ENCODE measurements around the gene FRMD8. TPM values are rescaled to one million over a fixed set of nuclear protein-coding genes. Genes with fewer than 3 reads are reported as not detected.

The FRMD8 gene
- total RNA-seq, 1 donor from 2014 or later = 22.6 TPM

DNA sequence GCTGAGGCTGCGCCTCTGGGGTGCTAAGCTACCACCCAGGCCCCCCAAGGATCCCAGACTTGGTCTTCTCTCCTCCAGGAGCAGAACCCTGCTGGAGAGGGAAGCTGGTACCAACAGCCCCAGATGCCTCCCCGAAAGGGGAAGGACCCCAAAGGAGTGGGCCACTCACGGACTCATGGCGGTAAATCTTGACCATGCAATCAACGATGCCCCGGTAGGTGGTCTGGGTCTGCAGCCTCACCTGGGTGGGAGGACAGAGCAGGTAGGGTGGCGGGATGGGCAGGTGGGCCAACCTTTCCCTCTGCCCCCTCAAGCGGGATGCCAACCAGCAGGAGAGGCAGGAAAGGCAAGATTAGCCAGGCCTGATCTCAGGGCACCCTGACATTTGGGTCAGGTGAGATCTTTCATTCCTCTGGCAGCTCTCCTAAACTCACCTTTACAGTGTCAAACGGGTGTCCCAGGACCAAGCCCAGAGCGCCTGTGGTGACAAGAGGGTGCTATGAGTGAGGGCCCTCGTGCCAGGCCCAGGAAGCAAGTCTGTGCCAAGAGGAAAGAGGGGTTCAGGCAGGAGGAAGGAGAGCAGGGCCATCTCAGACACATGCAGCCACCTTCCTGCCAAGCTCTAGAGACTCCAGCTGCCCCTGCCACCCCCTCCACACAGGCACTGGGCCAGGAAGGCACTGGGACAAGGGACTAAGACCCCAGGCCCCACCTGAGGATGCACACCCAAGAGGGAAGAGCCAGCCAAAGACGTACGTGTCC is 6.6 kb upstream of the FRMD8 start:
- H3K27ac ChIP-seq = peak overlapping the region; percentile 98
- intact Hi-C loops (cut with DNase I) = no loop called here

DNA sequence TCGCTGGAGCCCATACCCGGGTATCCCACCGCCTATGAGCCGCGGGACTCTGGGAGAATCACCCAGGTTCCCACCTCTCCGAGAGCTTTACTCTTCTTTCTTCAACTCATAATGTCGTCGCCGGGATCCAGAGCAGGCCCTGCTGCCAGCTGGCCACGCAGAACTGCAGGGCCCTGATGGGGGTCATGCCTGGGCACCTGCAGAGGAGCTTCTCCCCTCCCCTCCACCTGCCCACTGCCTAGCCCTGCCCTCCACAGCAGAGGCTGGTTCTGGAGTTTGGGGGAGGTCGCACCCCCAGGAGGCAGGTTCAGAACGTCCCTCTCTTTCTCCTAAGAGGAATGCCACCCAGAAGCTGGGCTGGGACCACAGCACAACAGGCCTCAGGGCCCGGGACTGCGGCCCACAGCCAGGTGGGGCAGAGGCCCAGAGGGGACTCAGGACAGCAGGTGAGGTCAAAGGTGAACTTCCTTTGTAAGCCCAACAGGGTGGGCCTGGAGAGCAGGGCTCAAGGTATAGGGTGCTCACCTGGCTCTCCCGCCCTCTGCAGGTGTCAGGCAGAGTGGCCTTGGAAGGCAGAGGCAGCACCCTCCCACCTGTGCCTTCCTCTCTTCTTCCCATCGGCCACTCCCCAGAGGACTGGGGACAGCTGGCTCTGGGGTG is 5.8 kb upstream of the FRMD8 start:
- ATAC-seq (no peak), DNase-seq (no peak)
- Histone ChIP-seq H3K9me3 (no peaks in the 10 kb centered on the region), H3K27ac (peak overlapping the region; percentile 98), H3K27me3 (ENCODE audit: low read depth) (no peaks in the 10 kb centered on the region), H3K4me1 (peaks cover 54% of the 10 kb centered on the region), H3K4me3 (no peak overlapping the region), H3K36me3 (no peaks in the 10 kb centered on the region)
- TF ChIP-seq, protein P1, sequence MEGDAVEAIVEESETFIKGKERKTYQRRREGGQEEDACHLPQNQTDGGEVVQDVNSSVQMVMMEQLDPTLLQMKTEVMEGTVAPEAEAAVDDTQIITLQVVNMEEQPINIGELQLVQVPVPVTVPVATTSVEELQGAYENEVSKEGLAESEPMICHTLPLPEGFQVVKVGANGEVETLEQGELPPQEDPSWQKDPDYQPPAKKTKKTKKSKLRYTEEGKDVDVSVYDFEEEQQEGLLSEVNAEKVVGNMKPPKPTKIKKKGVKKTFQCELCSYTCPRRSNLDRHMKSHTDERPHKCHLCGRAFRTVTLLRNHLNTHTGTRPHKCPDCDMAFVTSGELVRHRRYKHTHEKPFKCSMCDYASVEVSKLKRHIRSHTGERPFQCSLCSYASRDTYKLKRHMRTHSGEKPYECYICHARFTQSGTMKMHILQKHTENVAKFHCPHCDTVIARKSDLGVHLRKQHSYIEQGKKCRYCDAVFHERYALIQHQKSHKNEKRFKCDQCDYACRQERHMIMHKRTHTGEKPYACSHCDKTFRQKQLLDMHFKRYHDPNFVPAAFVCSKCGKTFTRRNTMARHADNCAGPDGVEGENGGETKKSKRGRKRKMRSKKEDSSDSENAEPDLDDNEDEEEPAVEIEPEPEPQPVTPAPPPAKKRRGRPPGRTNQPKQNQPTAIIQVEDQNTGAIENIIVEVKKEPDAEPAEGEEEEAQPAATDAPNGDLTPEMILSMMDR (IDR thresholded peaks at IDR 0.05) = no peak
- intact Hi-C loops (cut with DNase I) = no loop called here

More for the DNA sequence above, 6.6 kb upstream of the FRMD8 start:
- Histone ChIP-seq H3K9me3 (no peaks in the 10 kb centered on the region), H3K27me3 (ENCODE audit: low read depth) (no peaks in the 10 kb centered on the region), H3K4me3 (no peak overlapping the region), H3K36me3 (no peaks in the 10 kb centered on the region), H3K4me1 (peaks cover 47% of the 10 kb centered on the region)
- DNase-seq = no peak
- TF ChIP-seq, protein P1 (IDR thresholded peaks at IDR 0.05) = no peak
- no peak for ATAC-seq

DNA sequence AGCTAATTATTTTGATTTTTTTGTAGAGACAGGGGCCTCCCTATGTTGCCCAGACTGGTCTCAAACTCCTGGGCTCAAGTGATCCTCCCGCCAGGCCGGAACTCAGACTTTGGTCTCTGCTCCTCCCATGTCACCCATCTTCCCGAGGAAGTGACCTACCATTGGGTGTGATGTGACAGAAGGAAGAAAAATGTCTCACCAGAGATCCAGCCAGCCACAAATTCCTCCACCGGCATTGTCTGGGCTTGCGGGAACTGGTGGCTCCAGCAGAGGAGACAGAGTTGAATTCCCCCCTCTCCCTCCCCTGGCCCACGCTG is 4.8 kb upstream of the FRMD8 start:
- H3K36me3 ChIP-seq = no peaks in the 10 kb centered on the region
- peak; percentile 68 for DNase-seq
- H3K9me3 ChIP-seq = no peaks in the 10 kb centered on the region
- ATAC-seq = peak; percentile 7 to 24
- H3K27ac ChIP-seq = peak overlapping the region; percentile 98
- H3K4me3 ChIP-seq = peak overlapping the region; percentile 66
- no peaks in the 10 kb centered on the region for H3K27me3 ChIP-seq (ENCODE audit: low read depth)
- intact Hi-C loops (cut with DNase I) = no loop called here
- TF ChIP-seq, protein P1 (IDR thresholded peaks at IDR 0.05) = no peak
- H3K4me1 ChIP-seq = peaks cover 60% of the 10 kb centered on the region

DNA sequence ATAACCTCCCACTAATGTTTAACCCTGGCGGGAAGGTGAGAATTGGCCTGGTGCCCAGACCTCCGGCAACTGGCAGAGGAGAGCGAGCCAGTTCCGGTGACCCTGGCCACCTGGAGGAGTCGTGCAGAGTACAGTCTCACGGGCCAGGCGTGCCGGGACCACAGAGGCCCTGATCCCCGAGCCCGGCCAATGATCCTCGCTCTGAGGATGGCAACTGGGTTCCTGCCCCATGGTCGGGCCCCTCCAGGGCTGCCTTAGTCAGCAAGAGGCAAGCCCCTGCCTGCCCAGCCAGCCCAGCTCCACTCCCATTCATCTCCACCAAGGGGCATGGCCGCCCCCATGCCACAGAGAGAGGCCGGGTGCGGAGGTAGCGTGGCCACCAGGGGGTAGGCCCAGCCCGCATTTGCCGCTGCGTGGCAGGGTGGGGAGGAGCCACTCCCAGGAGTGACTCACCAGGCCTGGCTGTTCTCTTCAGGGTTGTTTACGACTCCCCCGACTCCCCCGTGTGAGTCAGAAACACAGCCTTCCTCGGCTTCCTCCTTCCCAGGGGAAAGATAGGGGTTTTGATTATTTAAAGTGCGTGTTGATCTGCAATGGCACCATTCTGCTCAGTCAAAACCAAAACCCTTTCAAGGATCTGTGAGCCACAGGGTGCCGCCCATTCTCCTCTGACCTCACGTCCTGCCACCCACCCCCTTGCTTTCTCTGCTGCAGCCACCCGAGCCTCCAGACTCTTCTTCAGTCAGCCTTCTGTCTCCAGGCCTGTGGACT is 4.2 kb upstream of the FRMD8 start, which contains the start of gene SLC25A45:
TSS of gene SLC25A45 (minus strand) at position 614 of the 771 bp plus-strand sequence. CDS start 695 bp downstream, outside the sequence.
- TF ChIP-seq, protein P1 (IDR thresholded peaks at IDR 0.05) = peak; percentile 92
- intact Hi-C loops (cut with DNase I) = no loop called here
- DNase-seq = peak; percentile 93
- Histone ChIP-seq H3K36me3 (no peaks in the 10 kb centered on the region), H3K4me3 (peak within 1 kb of the TSS; percentile 66), H3K27ac (peak within 1 kb of the TSS; percentile 98), H3K9me3 (no peaks in the 10 kb centered on the region), H3K27me3 (ENCODE audit: low read depth) (no peaks in the 10 kb centered on the region), H3K4me1 (peaks cover 64% of the 10 kb centered on the region)
- ATAC-seq = peak; percentile 94

DNA sequence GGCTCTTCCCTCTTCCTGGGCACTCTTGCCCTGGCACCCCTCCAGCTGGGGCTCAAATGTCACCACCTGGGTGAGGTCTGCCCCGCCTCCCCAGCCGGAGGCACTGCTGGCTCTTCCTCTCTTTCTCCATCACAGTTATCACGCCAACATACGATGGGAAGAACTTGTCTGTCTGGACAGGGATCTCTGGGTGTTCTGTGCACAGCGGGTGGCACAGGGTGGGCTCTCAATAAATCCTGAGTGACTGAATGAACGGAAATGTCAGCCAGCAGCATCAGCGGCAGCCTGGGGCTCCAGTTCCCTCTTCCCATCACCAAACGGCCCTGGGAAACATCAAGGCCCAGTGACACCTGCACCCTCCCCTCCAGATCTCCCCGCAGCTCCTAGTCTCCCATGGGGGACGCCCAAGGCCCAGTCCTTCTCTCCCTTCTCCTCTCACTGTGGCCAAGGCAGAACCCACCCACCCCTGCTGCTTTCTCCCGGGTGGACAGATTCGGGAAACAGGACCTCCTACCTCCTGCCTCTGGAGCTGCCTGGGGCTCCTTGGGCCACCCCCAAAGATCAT is 3.6 kb upstream of the FRMD8 start:
- TF ChIP-seq, protein P1 (IDR thresholded peaks at IDR 0.05) = no peak
- no peaks in the 10 kb centered on the region for H3K36me3 ChIP-seq
- H3K4me3 ChIP-seq = peak overlapping the region; percentile 66
- no peaks in the 10 kb centered on the region for H3K9me3 ChIP-seq
- DNase-seq (peak; percentile 91), ATAC-seq (no peak)
- peak overlapping the region; percentile 98 for H3K27ac ChIP-seq
- peaks cover 71% of the 10 kb centered on the region for H3K4me1 ChIP-seq
- H3K27me3 ChIP-seq (ENCODE audit: low read depth) = no peaks in the 10 kb centered on the region
- intact Hi-C loops (cut with DNase I) = no loop called here
